ENCODE data around the gene TAOK2. TPM values are rescaled to one million over a fixed set of nuclear protein-coding genes. Genes with fewer than 3 reads are reported as not detected.
"Not testable (repeated sequence)": the region's sequence is repeated elsewhere in the genome, so short reads cannot be mapped to it uniquely, and the experiment has no call there.

TAOK2 gene
- total RNA-seq, 1 experiment from 2014 or later: 76.2 TPM

GRCh38 chr16:29958756-29959155, 14.9 kb upstream of the TAOK2 start:
- DNase-seq: no peak
- H3K4me3 Mint-ChIP-seq (ENCODE audit: low read depth, unreplicated experiment): no peak overlapping the region
- no peak for TF ChIP-seq CTCF (IDR thresholded peaks at IDR 0.05; ENCODE audit: unreplicated experiment)
- no peak overlapping the region for H3K27ac Mint-ChIP-seq (ENCODE audit: unreplicated experiment)
- H3K36me3 Mint-ChIP-seq (ENCODE audit: insufficient read depth, unreplicated experiment): peaks cover 26% of the 10 kb centered on the region
- CTCF ChIA-PET: no interaction called here
- no TSS peak for BruUV-seq (replicated peaks)
- H3K9me3 Mint-ChIP-seq (ENCODE audit: low read depth, unreplicated experiment): no peaks in the 10 kb centered on the region
- H3K4me1 Mint-ChIP-seq (ENCODE audit: low read depth, unreplicated experiment): peaks cover 11% of the 10 kb centered on the region
- H3K27me3 Mint-ChIP-seq (ENCODE audit: unreplicated experiment): no peaks in the 10 kb centered on the region
- intact Hi-C loops (cut with micrococcal nuclease; ENCODE audit: unreplicated experiment): no loop called here

DNA sequence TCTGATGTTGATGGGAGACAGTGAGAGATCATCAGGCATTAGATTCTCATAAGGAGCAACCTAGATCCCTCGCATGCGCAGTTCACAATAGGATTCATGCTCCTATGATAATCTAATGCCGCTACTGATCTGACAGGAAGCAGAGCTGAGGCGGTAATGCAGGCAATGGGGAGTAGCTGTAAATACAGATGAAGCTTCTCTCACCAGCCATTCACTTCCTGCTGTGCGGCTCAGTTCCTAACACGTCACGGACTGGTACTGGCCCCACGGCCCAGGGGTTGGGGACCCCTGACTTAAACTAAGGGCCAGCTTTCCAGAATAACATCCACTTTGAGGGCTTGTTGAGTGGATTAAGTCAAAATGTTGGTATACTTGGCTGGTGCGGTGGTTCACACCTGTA, 14.4 kb upstream of the TAOK2 start:
- no peaks in the 10 kb centered on the region for H3K9me3 Mint-ChIP-seq (ENCODE audit: low read depth, unreplicated experiment)
- no peak overlapping the region for H3K4me3 Mint-ChIP-seq (ENCODE audit: low read depth, unreplicated experiment)
- H3K27me3 Mint-ChIP-seq (ENCODE audit: unreplicated experiment): no peaks in the 10 kb centered on the region
- BruUV-seq (replicated peaks): no TSS peak
- no peak for TF ChIP-seq CTCF (IDR thresholded peaks at IDR 0.05; ENCODE audit: unreplicated experiment)
- intact Hi-C loops (cut with micrococcal nuclease; ENCODE audit: unreplicated experiment): no loop called here
- CTCF ChIA-PET: interaction anchor here (0.6 kb wide), 1 partner anchor 1409 kb away, joined by 3 read pairs; no protein-coding TSS in a partner anchor
- H3K36me3 Mint-ChIP-seq (ENCODE audit: insufficient read depth, unreplicated experiment): peaks cover 26% of the 10 kb centered on the region
- no peak for DNase-seq
- H3K27ac Mint-ChIP-seq (ENCODE audit: unreplicated experiment): no peak overlapping the region
- peaks cover 11% of the 10 kb centered on the region for H3K4me1 Mint-ChIP-seq (ENCODE audit: low read depth, unreplicated experiment)

DNA sequence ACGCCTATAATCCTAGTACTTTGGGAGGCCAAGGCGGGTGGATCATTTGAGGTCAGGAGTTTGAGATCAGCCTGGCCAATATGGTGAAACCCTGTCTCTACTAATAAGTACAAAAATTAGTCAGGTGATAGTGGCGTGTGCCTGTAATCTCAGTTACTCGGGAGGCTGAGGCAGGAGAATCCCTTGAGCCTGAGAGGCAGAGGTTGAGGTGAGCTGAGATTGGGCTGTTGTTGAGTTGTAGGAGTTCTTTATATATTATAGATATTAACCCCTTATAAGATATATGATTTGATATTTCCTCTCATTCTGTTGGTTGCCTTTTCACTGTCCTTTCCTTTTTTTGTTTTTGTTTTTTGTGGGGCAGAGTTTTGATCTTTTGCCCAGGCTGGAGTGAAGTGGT, 13.8 kb upstream of the TAOK2 start:
- Mint-ChIP-seq H3K36me3 (ENCODE audit: insufficient read depth, unreplicated experiment) (peaks cover 26% of the 10 kb centered on the region), H3K4me1 (ENCODE audit: low read depth, unreplicated experiment) (peaks cover 11% of the 10 kb centered on the region)
- H3K27me3 Mint-ChIP-seq (ENCODE audit: unreplicated experiment); BruUV-seq (replicated peaks); H3K4me3 Mint-ChIP-seq (ENCODE audit: low read depth, unreplicated experiment); H3K27ac Mint-ChIP-seq (ENCODE audit: unreplicated experiment); H3K9me3 Mint-ChIP-seq (ENCODE audit: low read depth, unreplicated experiment); DNase-seq; intact Hi-C loops (cut with micrococcal nuclease; ENCODE audit: unreplicated experiment): not testable (repeated sequence)
- CTCF ChIA-PET: interaction anchor here (0.6 kb wide), 2 partner anchors 58 to 1408 kb away, joined by 3 to 4 read pairs; no protein-coding TSS in a partner anchor

DNA sequence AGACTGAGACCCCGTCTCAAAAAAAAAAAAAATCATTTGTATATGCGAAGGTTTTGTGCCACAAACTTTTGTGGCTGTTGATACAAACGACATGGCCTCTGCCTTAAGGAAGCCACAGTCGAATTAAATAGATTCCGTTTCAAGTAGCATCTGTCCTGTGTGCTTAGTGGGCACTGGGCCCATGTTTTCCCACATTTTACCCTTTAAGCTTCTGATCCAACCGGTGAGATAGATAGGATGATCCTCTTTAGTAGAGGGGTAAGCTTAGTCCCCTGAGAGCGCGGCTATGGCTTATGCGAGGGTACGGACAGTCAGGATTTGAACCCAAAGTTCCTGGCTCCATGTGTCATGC, 12.6 kb upstream of the TAOK2 start:
- Mint-ChIP-seq H3K4me3 (ENCODE audit: low read depth, unreplicated experiment) (peak overlapping the region; percentile 82), H3K27me3 (ENCODE audit: unreplicated experiment) (no peaks in the 10 kb centered on the region), H3K36me3 (ENCODE audit: insufficient read depth, unreplicated experiment) (peaks cover 32% of the 10 kb centered on the region), H3K27ac (ENCODE audit: unreplicated experiment) (peak overlapping the region; percentile 92), H3K9me3 (ENCODE audit: low read depth, unreplicated experiment) (no peaks in the 10 kb centered on the region), H3K4me1 (ENCODE audit: low read depth, unreplicated experiment) (peaks cover 11% of the 10 kb centered on the region)
- no peak for TF ChIP-seq CTCF (IDR thresholded peaks at IDR 0.05; ENCODE audit: unreplicated experiment)
- intact Hi-C loops (cut with micrococcal nuclease; ENCODE audit: unreplicated experiment): no loop called here
- no peak for DNase-seq
- no TSS peak for BruUV-seq (replicated peaks)
- CTCF ChIA-PET: interaction anchor here (1.2 to 2.2 kb wide), 6 partner anchors 11 to 62 kb away, joined by 3 to 19 read pairs (median 10); partner anchors contain the start of genes ASPHD1, SEZ6L2 and TAOK2

GRCh38 chr16:29961479-29962343, 12.0 kb upstream of the TAOK2 start, which contains the start of gene TMEM219:
TMEM219 (plus strand) TSS chr16:29962079; CDS start chr16:29963144, 1,065 bp downstream.
- H3K9me3 Mint-ChIP-seq (ENCODE audit: low read depth, unreplicated experiment): no peaks in the 10 kb centered on the region
- TF ChIP-seq CTCF (IDR thresholded peaks at IDR 0.05; ENCODE audit: unreplicated experiment): peak; percentile 72

More at GRCh38 chr16:29961479-29962343, 12.0 kb upstream of the TAOK2 start, which contains the start of gene TMEM219:
- peak; percentile 98 for DNase-seq
- Mint-ChIP-seq H3K27me3 (ENCODE audit: unreplicated experiment) (no peaks in the 10 kb centered on the region), H3K36me3 (ENCODE audit: insufficient read depth, unreplicated experiment) (peaks cover 37% of the 10 kb centered on the region), H3K4me3 (ENCODE audit: low read depth, unreplicated experiment) (peak within 1 kb of the TSS; percentile 82), H3K4me1 (ENCODE audit: low read depth, unreplicated experiment) (peaks cover 11% of the 10 kb centered on the region), H3K27ac (ENCODE audit: unreplicated experiment) (peak within 1 kb of the TSS; percentile 92)
- TSS peak; percentile 84 for BruUV-seq (replicated peaks)
- CTCF ChIA-PET: interaction anchor here (0.7 to 2.2 kb wide), 9 partner anchors 11 to 122 kb away, joined by 3 to 19 read pairs (median 7); partner anchors contain the start of genes ASPHD1, SEZ6L2 and TAOK2
- intact Hi-C loops (cut with micrococcal nuclease; ENCODE audit: unreplicated experiment): no loop called here
